Amniotic epithelial cell (primary cell): ENCODE measurements around the gene TEX26.

Experiments used
- DNase-seq: peaks from one replicate; pipeline ENCODE4 v3.0.0-alpha.2; 2010; ENCODE audit warnings: low read depth

Gene TEX26

DNA sequence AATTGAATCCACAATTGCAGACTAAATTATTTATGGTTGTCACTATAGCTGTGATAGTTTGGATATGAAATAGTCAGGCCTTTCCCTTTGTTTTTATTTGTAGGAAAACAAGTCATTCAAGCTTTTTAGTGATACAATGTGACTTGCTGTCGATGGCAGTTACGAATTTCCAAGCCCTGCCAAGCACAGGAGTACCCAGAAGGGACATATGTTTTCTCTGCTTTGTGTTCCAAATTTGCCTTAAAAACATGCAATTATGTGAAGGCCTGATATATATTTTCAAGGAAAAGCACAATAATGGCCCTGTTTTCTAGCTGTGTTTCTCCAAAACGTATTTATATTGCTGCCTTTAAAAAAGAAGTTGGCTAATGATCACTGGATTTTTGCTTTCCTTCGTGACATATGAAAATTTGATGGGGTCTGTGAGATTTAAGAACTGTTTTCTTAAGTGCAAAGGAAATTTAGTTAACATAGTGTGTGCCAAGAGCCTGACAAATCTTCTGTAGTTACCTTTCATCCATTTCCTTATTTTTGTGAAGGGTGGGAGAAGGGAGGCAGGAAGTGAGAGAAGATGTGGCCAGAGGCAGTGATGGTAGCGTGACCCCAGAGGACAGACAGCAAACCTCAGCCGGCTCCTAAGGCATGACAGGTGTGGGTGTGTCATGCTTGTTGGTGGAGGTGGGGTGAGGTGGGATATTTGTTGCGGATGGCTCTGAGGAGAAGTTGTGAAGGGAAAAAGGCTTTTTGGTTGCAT is 79.6 kb downstream of the TEX26 start:
- DNase-seq: no peak

DNA sequence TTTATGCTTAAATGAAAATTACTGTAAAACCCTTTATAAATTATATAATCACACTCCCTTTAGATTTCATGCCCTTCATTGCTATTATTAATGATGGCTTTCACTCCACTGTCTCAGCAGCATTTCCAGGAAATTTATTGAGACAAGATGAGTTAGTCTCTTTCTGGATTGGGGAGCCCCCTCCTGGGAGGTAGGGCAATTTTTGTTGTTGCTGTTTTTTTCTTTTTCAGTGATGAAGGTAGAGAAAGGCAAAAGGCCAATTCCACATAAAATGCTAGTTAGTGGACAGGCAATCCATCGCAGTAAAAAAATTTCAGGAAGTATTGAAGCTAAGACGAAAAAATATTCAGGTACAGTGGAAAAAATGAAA is 80.2 kb downstream of the TEX26 start:
- DNase-seq: peak; percentile 42

GRCh38 chr13:31014456-31014855 is 82.0 kb downstream of the TEX26 start:
- no peak for DNase-seq

GRCh38 chr13:31015199-31015598 is 82.7 kb downstream of the TEX26 start:
- DNase-seq: peak; percentile 22

DNA sequence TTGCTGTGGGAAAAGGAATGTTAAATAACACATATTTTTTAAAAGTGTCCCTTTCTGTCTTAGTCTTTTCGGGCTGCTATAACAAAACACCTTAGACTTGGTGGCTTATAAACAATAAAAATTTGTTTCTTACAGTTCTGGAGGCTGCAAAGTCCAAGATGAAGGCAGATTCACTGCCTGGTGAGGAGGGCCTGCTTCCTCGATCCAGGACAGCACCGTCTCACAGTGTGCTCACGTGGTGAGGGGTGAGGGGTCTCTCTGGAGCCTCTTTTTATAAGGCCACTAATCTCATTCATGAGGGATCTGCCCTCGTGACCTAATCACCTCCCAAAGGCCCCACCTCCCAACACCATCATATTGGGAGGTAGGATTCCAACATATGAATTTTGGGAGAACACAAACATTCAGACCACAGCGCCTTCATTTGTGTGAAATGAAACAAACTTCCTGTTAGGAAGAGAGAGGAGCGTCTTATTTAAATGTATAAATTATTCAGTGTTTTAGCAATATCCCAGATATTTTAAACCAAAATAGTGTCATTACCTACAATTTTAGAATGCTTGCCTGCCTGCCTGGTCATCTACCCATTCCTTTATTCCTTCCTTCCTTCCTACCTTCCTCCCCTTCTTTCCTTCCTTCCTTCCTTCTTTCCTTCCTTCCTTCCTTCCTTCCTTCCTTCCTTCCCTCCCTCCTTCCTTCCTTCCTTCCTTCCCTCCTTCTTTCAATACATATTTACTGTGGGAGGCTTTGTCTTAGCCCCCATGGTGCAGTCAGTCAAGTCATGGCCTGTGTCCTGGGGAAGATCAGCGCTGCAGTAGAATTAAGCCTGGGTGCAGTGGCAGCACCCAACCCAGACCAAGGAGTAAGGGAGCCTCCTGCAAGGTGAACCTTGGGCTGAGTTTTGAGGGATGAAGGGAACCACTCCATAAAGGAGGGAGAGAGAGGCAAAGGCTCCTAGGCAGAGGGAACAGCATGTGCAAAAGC is 84.2 kb downstream of the TEX26 start:
- DNase-seq: no peak

DNA sequence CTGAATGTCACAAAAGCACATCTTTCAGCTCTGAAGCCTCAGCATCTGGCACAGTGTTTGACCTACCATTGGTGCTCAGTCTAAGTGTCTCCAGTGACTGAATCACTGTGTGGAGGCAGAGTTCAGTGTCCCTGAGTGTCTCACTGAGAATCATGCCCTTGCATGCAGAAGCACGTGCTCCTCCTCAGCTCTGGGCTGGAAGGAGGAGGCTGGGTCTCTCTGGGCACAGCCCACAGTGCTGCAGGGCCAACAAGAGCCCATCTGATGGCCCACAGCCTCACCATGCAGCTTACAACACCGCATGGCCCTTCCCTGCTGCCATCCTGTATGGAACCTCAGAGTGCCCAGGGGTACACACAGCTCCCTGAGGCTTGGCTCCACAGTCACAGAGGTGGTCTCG is 86.1 kb downstream of the TEX26 start:
- no peak for DNase-seq

DNA sequence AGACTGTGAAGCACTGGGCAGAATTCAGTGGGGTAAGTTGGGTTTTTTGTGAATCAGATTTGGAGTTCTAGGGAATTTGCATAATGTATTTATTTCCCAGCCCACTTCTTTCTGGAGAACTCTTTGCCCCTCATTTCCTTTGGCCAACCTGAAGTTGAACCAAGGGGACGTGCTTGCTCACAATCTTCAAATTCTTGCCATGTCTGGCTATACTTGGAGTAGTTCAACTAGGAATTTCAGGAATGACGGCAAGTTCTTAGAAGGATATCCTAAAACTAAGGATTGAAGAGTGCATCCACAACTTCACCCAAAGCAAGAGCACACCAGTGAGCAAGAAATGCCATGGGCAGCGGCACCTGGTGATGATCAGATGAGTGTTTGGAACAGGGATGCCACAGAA is 88.5 kb downstream of the TEX26 start:
- no peak for DNase-seq

GRCh38 chr13:31022288-31022895 is 89.9 kb downstream of the TEX26 start:
- DNase-seq: no peak

DNA sequence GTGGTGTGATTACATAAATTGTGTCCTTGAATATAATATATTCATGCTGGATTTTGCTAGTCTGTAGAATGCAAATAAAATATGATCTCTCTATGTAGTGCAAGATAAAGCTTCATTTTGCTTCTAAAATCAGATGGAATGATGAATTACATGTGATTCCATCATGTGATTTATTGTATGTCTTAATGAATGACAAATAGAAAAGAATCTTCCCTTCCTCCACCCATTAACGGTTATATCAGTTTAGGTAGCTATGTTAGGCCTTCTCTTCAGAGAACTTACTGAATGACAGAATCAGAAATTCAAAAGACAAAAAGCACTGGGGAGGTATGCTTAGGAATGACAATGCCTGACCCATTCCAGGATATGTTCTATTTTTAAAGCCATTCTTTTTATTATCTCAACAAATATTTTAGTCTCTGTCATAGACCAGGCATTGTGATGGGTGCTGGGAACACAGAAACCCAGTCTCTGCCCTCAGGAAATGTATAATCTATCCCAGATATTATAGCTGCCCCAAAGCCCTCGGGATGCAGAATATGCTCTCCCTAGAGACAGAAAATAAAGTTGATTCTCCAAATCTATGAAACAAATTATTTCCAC is 90.6 kb downstream of the TEX26 start:
- no peak for DNase-seq
